Measurements from ENCODE around the gene EIF2A.

DNA sequence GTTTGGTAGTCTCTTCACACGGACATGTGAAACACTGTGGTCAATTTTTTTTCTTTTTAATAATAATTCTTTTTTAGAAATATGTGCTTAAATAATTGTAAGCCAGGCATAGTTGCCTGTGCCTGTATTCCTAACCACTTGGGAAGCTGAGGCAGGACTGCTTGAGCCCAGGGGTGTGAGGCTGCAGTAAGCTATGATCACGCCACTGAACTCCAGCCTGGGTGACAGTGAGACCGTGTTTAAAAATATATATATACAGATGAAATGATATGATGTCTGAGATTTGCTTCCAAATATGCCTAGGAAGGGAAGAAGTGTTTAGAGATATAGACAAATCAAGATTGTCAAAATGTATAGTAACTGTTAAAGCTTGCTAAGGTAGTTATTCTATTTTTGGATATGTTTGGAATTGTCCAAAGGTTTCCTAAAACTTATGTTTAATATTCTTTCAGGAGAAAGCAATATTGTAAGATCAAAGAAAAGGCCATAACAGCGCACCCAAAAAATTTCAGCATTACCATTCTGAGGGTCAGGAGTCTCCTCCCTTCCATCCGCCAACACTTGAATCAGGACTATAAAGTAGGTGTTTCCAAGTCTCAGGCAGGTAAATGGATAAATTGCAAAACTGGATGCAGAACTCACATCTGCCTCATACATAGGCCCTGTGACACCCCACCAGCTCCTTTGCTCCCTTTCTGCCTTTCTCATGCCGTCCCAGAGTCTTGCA is 56.0 kb downstream of the EIF2A start:
- TF ChIP-seq EZH2 (IDR thresholded peaks at IDR 0.05; ENCODE audit: insufficient read depth, poor library complexity, severe bottlenecking) (no peak), EZH2phosphoT487 (IDR thresholded peaks at IDR 0.05; ENCODE audit: insufficient read depth, low read depth) (no peak)
